Neuronal stem cell (in vitro differentiated cells): ENCODE results near the gene COL19A1.

Source experiments
- DNase-seq: peaks from one replicate; pipeline ENCODE4 v3.0.0-alpha.2; 2013; ENCODE audit warnings: low spot score
- H2AFZ ChIP-seq: one replicate; pipeline ENCODE4 v1.6.1; 2013; ENCODE audit warnings: mild to moderate bottlenecking, low read length, inconsistent platforms
- H2AK5ac ChIP-seq: 2 replicates; pipeline ENCODE4 v1.6.1; 2013; ENCODE audit warnings: low read depth, mild to moderate bottlenecking, inconsistent platforms, low read length, moderate library complexity, mixed read lengths
- H2BK120ac ChIP-seq: 2 replicates; pipeline ENCODE4 v1.6.1; 2013; ENCODE audit warnings: low read depth, mild to moderate bottlenecking, inconsistent platforms, low read length, moderate library complexity, mixed read lengths
- H2BK12ac ChIP-seq: one replicate; pipeline ENCODE4 v1.6.1; 2013; ENCODE audit warnings: low read length, inconsistent platforms
- H2BK15ac ChIP-seq: 2 replicates; pipeline ENCODE4 v1.6.1; 2013; ENCODE audit warnings: mild to moderate bottlenecking, low read length, inconsistent platforms, mixed read lengths
- H2BK5ac ChIP-seq: one replicate; pipeline ENCODE4 v1.6.1; 2013; ENCODE audit warnings: inconsistent platforms, mild to moderate bottlenecking, low read length, moderate library complexity
- H3K14ac ChIP-seq: one replicate; pipeline ENCODE4 v1.6.1; 2013; ENCODE audit warnings: low read length, inconsistent platforms
- H3K18ac ChIP-seq: 2 replicates; pipeline ENCODE4 v1.6.1; 2013; ENCODE audit warnings: low read length, inconsistent platforms
- H3K23ac ChIP-seq: 2 replicates; pipeline ENCODE4 v1.6.1; 2013; ENCODE audit warnings: low read depth, mild to moderate bottlenecking, mixed read lengths, low read length, inconsistent platforms; ENCODE audit not compliant: poor library complexity
- H3K27ac ChIP-seq: replicated peaks from 3 replicates; pipeline ENCODE4 v1.5.1; 2013; ENCODE audit warnings: low read length, inconsistent platforms
- H3K27me3 ChIP-seq, 3 experiments: 2 replicates each; pipeline ENCODE4 v1.6.1; 2013; ENCODE audit warnings: low read length in 3 of 3, mild to moderate bottlenecking in 2 of 3, inconsistent platforms in 1 of 3, low read depth in 1 of 3, mixed read lengths in 1 of 3, moderate library complexity in 1 of 3; ENCODE audit not compliant: control insufficient read depth in 3 of 3, insufficient read depth in 3 of 3
- H3K36me3 ChIP-seq, 2 donors: replicated peaks in 1 of 2; 2 replicates each; pipeline ENCODE4 v1.6.1; 2013; ENCODE audit warnings: low read length in 2 of 2; ENCODE audit not compliant: control insufficient read depth in 2 of 2, insufficient read depth in 2 of 2
- H3K4ac ChIP-seq: 2 replicates; pipeline ENCODE4 v1.6.1; 2013; ENCODE audit warnings: inconsistent platforms, mild to moderate bottlenecking, low read length, moderate library complexity
- H3K4me1 ChIP-seq, 2 donors: 1 replicate in 1 of 2; 2 replicates in 1 of 2; pipeline ENCODE4 v1.6.1; 2013; ENCODE audit warnings: low read length in 2 of 2, low read depth in 1 of 2; ENCODE audit not compliant: control insufficient read depth in 2 of 2, insufficient read depth in 1 of 2
- H3K4me2 ChIP-seq: one replicate; pipeline ENCODE4 v1.6.1; 2013; ENCODE audit warnings: mild to moderate bottlenecking, low read length, inconsistent platforms; ENCODE audit not compliant: insufficient read depth, poor library complexity, severe bottlenecking
- H3K4me3 ChIP-seq, 2 donors: 2 replicates each; pipeline ENCODE4 v1.5.1; 2013; ENCODE audit warnings: low read length in 2 of 2, mild to moderate bottlenecking in 2 of 2, inconsistent platforms in 1 of 2, moderate library complexity in 1 of 2
- H3K79me1 ChIP-seq: one replicate; pipeline ENCODE4 v1.6.1; 2013; ENCODE audit warnings: low read depth, mild to moderate bottlenecking, inconsistent platforms, low read length, moderate library complexity
- H3K9ac ChIP-seq: one replicate; pipeline ENCODE4 v1.6.1; 2013; ENCODE audit warnings: mild to moderate bottlenecking, low read depth, low read length, inconsistent platforms; ENCODE audit not compliant: poor library complexity
- H3K9me3 ChIP-seq, 2 donors: replicated peaks in 1 of 2; 2 replicates each; pipeline versions ENCODE3 to v1.6.1; 2013; ENCODE audit warnings: low read length in 2 of 2, mild to moderate bottlenecking in 2 of 2, inconsistent platforms in 1 of 2, low read depth in 1 of 2, mixed read lengths in 1 of 2, moderate library complexity in 1 of 2; ENCODE audit not compliant: control insufficient read depth in 2 of 2, insufficient read depth in 1 of 2
- H4K8ac ChIP-seq: one replicate; pipeline ENCODE4 v1.6.1; 2013; ENCODE audit warnings: low read depth, mild to moderate bottlenecking, inconsistent platforms, low read length, moderate library complexity
- H4K91ac ChIP-seq: one replicate; pipeline ENCODE4 v1.6.1; 2013; ENCODE audit warnings: low read length, low read depth, mild to moderate bottlenecking, inconsistent platforms; ENCODE audit not compliant: poor library complexity
- WGBS, 2 donors: extraction: QIAGEN DNeasy Blood & Tissue Kit; methylation state at CpG; one replicate each; pipeline ENCODE4 v1.1.7; 2013; ENCODE audit warnings: missing lambda C conversion rate in 2 of 2, mixed read lengths in 1 of 2; ENCODE audit not compliant: insufficient read length in 2 of 2, insufficient replicate concordance in 1 of 2; ENCODE audit errors: extremely low coverage in 2 of 2; 5-methylcytosine and 5-hydroxymethylcytosine counted together

Gene COL19A1

GRCh38 chr6:70110126-70111022 lies 244.0 kb downstream of the COL19A1 start:
- Histone ChIP-seq H3K27me3 (no peaks in the 10 kb centered on the region), H3K18ac (no peak overlapping the region), H2BK15ac (no peak overlapping the region), H4K8ac (no peak overlapping the region), H3K23ac (no peak overlapping the region), H3K14ac (no peak overlapping the region), H3K36me3 (no peaks in the 10 kb centered on the region), H3K9ac (no peak overlapping the region), H2AFZ (no peak overlapping the region), H2BK12ac (no peak overlapping the region), H2AK5ac (no peak overlapping the region), H3K4me3 (no peak overlapping the region), H4K91ac (no peak overlapping the region), H2BK120ac (no peak overlapping the region), H3K4ac (no peak overlapping the region), H3K9me3 (no peaks in the 10 kb centered on the region), H2BK5ac (no peak overlapping the region), H3K79me1 (no peaks in the 10 kb centered on the region), H3K4me1 (no peaks in the 10 kb centered on the region), H3K4me2 (no peak overlapping the region), H3K27ac (no peak overlapping the region)
- no CpG with 5 or more reads among the region's 2 CpGs for WGBS, 2 donors
- no peak for DNase-seq

- H4K8ac ChIP-seq = no peak overlapping the region
- H3K23ac ChIP-seq = no peak overlapping the region
- H3K4ac ChIP-seq = no peak overlapping the region
- no peak overlapping the region for H2BK12ac ChIP-seq
- no peak for DNase-seq
- no peak overlapping the region for H2BK5ac ChIP-seq
- H3K36me3 ChIP-seq = no peaks in the 10 kb centered on the region
- no peak overlapping the region for H3K9ac ChIP-seq
- H2BK120ac ChIP-seq = no peak overlapping the region
- no peak overlapping the region for H3K4me2 ChIP-seq
- H2BK15ac ChIP-seq = no peak overlapping the region
- H3K14ac ChIP-seq = no peak overlapping the region
- no peaks in the 10 kb centered on the region for H3K79me1 ChIP-seq
- H3K27ac ChIP-seq = no peak overlapping the region
- H2AFZ ChIP-seq = no peak overlapping the region
- H2AK5ac ChIP-seq = no peak overlapping the region
- H3K9me3 ChIP-seq = no peaks in the 10 kb centered on the region
- no peak overlapping the region for H3K4me3 ChIP-seq
- no peak overlapping the region for H3K18ac ChIP-seq
- H4K91ac ChIP-seq = no peak overlapping the region
- H3K4me1 ChIP-seq = no peaks in the 10 kb centered on the region
- H3K27me3 ChIP-seq = no peaks in the 10 kb centered on the region
These were observed 245.4 kb downstream of the COL19A1 start for GRCh38 chr6:70111737-70112136.

GRCh38 chr6:70112716-70113115 lies 246.4 kb downstream of the COL19A1 start:
- H3K14ac ChIP-seq = no peak overlapping the region
- WGBS, 2 donors = no CpG with 5 or more reads among the region's 5 CpGs
- no peak overlapping the region for H2BK12ac ChIP-seq
- no peak overlapping the region for H2AK5ac ChIP-seq
- H3K9me3 ChIP-seq = no peaks in the 10 kb centered on the region
- H4K8ac ChIP-seq = no peak overlapping the region
- no peak overlapping the region for H3K23ac ChIP-seq
- H3K9ac ChIP-seq = no peak overlapping the region
- no peak overlapping the region for H3K4ac ChIP-seq
- H3K36me3 ChIP-seq = no peaks in the 10 kb centered on the region
- H2BK120ac ChIP-seq = no peak overlapping the region
- no peak overlapping the region for H3K18ac ChIP-seq
- H2BK5ac ChIP-seq = no peak overlapping the region
- H3K4me2 ChIP-seq = no peak overlapping the region
- no peak overlapping the region for H2AFZ ChIP-seq
- H3K4me1 ChIP-seq = no peaks in the 10 kb centered on the region
- no peak for DNase-seq
- H3K79me1 ChIP-seq = no peaks in the 10 kb centered on the region
- no peak overlapping the region for H2BK15ac ChIP-seq
- H4K91ac ChIP-seq = no peak overlapping the region
- H3K27me3 ChIP-seq = no peaks in the 10 kb centered on the region
- no peak overlapping the region for H3K27ac ChIP-seq
- H3K4me3 ChIP-seq = no peak overlapping the region

GRCh38 chr6:70113171-70113570 lies 246.8 kb downstream of the COL19A1 start:
- Histone ChIP-seq H3K14ac (no peak overlapping the region), H3K9me3 (no peaks in the 10 kb centered on the region), H3K9ac (no peak overlapping the region), H3K27me3 (no peaks in the 10 kb centered on the region), H3K79me1 (no peaks in the 10 kb centered on the region), H3K18ac (no peak overlapping the region), H4K8ac (no peak overlapping the region), H2BK120ac (no peak overlapping the region), H3K4me2 (no peak overlapping the region), H2BK15ac (no peak overlapping the region), H2AFZ (no peak overlapping the region), H2BK5ac (no peak overlapping the region), H3K4me3 (no peak overlapping the region), H3K4ac (no peak overlapping the region), H3K27ac (no peak overlapping the region), H4K91ac (no peak overlapping the region), H3K4me1 (no peaks in the 10 kb centered on the region), H2AK5ac (no peak overlapping the region), H2BK12ac (no peak overlapping the region), H3K36me3 (no peaks in the 10 kb centered on the region), H3K23ac (no peak overlapping the region)
- no peak for DNase-seq
- WGBS, 2 donors = no CpG with 5 or more reads among the region's 1 CpG
